ENCODE measurements around the gene KIFC3.

KIFC3 gene

DNA sequence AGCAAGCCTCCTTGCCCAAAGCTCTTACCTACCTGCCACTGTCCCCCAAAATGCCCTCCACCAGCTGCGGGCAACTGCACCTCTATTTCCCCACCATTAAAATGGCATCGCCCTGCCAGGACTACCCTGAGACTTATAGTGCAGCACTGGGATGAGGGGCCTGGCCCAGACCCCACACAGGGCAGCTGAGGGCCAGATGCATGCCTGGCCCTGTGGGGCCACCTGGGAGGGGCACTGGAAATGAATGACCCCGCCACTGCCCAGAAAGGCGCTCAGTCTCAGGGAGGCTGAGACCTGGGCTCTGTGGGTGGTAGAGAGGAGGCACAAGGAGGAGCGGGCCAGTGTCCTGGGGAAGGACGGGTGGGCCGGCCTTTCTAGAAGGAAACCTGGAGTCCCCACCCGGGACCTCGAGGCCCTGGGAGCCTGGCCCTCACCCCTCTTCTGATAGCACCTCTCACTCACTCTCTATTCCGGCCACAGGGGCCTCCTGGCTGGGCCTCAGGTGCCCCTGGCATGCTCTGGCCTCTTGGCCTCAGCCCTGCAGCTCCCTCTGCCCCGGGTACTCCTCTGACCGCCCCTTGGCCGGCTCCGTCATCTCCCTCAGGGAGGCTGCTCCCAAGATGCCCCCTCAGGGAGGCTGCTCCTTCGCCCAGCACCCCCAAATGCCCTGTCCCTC, 39.8 kb downstream of the KIFC3 start:
- DNase-seq: no peak

DNA sequence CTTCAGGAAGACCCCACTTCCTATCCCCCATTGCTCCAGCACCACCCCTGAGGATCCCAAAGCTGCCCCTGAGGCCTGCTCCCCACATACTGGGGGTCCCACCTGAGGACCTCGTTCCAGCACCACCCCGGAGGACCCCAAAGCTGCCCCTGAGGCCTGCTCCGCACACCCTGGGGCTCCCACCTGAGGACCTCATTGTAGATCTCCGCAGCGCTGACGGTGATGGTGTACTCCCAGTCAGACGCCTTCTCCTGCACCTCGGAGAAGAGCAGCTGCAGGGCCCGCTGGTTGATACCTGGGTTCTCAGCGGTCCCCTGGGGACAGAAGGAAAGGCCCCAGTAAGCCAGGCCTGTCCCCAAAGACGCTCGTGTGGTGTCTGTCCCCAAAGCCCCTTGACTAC, 40.3 kb downstream of the KIFC3 start:
- no peak for DNase-seq

DNA sequence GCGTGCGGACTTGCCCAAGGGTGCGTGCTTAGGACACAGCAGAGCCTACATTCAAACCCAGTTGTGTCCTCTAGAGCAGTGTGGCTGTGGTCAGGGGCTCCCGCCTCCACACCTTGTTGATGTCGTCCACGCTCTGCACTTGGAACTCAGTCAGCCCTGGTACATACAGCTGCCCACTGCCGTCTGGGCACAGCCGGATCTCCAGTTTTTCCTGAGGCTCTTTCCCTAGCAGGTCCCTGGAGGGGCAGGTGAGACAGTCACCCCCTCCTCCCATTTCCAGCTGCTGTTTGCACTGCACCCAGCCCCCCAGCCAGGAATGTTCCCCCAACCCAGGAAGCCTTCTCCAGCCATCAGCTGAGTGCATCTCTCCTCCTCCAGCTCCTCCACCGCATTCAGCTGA, 41.0 kb downstream of the KIFC3 start:
- DNase-seq: no peak

DNA sequence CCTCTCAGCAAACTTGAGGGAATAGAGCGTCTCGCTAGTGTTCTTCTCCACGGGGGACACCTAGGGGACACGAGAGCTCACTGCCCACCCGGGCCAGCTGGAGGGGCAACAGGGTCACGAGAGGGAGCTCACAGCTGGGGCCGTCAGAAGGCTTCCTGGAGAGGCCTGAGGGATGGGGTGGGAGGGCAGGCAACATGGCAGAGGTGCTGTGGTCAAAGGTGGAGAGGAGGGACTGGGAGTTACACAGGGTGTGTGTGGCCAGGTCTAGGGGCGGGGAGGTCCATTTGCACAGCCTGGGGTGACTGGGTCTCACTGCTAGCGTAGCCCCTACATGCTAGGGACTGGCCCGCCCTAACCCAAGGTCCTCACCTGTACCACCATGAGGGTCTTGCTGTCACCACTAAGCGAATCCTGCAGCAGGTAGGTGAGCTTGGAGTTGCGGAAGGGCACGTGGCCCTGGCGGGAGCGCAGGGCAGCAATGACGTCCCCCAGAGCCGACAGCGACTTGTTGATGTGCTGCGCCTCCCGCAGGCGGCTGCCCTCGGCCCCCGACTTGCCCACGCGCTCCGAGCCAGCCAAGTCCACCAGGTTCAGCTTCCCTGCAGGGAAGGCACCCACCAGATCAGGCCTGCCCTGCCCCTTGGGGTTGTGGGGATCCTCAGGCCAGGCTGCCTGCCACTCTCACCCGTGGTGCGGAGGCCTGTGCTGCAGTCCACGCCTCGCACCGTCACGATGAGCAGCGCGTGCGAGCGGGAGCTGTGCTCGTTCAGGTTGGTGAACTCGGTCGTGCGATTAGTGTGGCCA, 41.7 kb downstream of the KIFC3 start:
- no peak for DNase-seq

DNA sequence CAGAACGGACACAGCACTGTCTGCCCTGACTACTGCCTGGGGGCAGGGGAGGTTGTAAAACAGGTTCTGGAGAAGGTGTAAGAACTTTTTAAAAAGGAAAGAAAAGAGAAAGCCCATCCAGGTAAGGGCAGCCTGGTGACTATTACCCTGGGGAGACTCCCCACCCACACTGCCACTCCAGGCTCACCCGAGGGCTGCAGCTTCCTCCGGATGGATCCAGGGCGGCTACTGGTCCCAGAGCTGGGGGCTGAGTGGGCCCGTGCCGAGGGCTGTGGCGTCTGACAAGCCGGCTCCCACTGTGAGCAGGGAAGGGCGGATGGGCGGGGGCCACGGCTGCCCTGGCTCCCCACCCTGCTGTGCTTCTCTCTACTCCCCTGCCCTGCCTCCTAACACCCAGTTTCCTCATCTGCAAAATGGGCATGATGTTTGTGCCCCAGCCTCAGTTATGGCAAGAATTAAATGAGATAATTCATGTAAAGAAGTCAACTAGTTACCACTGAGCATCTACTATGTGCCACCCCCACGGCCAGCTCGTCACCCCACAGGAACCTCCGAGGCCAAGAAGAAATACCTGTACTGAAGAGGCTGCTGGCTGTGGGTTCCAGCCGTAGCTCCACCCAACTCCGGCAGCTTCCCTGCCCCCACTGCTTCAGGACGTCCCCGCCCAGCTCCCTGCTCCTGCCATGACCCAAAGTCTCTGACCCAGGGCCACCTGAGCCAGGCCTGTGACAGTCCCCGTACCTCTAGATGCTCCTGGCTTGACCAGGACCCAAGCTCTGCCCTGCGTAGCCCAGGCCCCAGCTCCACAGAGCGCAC, 42.5 kb downstream of the KIFC3 start:
- DNase-seq: no peak

DNA sequence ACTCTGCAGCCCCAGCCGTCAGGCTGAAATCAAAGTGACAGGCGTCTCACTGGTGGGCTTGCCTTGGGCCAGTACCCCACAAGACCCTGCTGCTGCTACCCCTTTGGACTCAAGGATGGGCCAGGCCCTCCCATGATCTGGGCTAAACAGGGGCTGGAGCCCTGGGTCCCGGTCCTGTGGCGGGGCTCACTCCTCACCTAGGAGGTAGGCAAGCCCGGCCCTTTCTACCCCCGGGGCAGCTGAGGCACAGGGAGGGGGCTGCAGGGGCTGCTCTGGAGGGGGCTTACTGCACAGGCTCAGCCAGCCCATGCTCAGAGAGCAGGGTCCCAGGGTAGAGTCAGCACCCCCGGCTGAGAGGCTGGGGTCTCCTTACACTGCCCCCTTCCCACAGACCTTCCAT, 43.2 kb downstream of the KIFC3 start:
- no peak for DNase-seq

DNA sequence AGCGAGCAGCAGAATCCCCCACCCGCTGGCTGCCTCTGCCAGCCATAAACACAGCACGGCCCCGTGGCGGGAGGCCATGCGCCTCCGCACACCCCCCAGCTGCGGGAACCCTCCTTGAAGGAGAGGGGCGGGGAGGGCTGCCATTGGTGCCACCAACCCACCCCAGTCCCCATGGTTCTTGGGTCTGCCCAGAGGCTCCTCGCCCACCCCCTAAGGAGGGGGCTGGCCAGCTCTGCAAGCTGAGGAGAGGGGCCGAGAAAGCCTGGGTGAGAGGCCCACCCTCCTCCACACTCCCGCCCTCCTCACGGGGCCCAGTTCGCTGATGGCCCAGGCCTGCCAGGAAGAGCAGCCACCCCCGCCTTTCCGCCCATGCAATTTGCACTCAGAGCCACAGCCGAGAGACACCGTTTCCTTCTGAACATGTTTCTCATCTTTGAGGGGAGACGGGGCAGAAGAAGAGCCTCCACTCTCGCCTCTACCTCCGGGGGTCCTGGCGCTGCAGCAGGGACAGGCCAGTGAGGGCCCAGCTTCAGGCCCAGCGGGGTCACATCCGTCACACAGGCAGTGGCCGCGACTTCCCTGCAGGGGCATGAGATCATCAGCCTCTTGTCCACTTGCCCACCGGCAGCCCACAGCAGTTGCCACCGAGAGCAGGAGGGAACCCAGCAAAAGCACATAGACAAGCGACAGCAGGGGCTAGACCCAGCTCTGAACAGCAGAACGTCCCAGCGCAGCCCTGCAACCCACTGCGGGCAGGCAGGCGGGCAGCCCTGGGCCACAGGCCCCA, 43.8 kb downstream of the KIFC3 start:
- DNase-seq: no peak

DNA sequence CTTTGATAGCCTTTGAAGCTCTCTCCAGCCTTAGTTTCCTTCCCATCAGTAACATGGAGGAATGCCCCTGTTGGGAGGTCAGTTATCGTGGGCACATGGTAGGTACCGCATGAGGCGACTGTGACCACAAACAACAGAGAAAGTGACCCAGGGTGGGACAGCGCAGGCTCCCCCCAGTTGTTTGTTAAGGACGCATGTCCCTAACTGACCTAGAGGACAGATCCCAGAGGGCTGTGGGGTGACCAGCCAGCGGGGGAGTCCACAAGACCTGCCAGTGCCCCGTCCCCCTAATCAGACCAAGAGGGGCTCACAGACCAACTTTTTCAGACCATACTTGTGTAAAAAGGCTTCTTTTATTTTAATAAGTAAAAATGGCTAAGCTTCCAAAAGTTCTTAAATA, 44.4 kb downstream of the KIFC3 start:
- DNase-seq: no peak

DNA sequence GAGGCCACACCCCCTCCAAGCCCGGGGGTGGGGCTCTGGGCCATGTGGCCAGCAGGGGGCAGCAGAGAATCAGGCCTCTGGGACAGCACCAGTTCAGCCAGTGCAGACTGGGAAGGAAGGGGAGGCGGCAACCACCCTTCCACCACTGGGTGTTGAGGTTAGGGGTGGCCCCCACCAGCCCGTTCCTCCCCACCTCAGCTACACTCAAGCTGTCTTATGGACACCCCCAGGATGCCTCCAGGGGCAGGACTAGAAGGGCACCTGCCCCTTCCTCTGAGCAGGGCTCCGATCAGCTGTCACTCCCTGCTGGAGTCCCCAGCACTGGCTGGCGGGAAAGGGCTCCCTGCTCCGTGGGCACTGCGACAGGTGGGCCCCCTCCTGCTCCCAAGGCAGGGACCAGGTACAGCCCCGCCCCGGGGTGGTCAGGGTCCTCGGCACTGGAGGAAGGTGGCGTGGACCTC, 44.9 kb downstream of the KIFC3 start:
- peak; percentile 94 for DNase-seq

DNA sequence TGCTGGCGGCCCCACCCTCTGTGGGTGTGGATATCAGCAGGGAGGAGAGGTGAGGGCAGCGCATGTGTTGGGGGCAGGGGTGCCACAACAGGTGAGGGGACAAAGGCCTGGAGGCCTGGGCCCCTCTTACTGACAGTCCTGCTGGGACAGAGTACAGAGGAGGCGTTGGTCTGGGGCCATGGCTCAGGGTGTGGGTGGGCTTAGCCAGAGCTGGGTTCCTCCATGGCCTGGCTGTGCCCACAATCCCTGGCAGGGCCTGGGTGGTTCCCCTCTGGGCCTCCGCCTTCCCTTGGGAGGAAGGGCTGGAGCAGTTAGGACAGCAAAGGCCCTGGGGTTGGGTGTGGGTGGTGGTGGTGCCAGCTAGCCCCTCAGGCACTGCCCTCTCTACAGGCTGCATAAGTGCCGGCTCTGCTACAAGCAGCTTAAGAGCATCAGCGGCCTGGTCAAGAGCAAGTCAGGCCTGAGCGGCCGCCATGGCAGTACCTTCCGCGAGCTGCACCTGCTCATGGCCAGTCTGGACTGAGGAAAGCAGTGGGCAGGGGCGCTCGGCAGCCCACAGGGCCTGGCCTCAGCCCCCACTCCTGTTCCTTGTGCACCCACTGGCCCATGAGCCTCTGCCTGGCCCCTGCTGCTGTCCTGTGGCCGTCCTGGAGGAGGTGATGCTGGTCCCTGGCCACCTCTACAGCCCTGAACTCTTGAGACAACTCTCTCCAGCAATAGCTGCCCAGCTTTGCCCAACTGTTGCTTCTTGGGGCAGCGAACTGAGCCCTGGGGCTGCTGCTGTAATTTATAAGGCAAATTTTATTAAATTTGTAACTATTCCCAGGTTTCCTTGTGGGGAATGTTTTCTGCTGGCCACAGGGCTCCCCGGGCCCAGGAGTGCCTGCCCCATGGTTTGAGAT, 45.6 kb downstream of the KIFC3 start:
- DNase-seq: no peak

DNA sequence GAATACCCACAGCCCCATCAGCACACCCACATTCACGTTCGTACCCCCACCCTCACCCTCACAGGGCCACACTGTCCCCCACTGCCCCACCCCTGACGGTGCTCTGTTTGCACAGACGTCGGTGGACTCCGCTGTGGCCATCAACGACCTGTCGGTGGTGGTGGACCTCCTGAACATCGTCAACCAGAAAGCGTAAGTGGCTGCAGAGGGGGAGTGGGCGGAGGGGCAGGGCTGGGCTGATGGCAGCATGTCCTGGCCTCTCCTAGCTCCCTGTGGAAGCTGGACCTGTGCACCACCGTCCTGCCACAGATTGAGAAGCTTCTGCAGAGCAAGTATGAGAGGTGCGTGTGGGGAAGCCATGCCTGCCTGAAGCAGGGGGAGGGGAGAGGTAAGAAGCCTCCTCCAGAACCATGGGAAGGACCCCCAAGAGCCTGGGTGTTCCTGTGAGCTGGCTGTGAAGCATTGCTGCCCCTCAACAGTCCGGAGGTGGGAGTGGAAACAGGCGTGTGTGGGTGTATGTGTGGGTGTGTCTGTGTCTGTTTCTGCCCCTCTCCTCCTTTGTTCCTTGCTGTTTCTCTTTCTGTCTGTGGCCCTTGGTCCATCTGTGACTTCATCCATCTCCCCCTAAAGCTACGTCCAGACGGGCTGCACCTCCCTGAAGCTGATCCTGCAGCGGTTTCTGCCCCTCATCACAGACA, 46.4 kb downstream of the KIFC3 start:
- DNase-seq: no peak

DNA sequence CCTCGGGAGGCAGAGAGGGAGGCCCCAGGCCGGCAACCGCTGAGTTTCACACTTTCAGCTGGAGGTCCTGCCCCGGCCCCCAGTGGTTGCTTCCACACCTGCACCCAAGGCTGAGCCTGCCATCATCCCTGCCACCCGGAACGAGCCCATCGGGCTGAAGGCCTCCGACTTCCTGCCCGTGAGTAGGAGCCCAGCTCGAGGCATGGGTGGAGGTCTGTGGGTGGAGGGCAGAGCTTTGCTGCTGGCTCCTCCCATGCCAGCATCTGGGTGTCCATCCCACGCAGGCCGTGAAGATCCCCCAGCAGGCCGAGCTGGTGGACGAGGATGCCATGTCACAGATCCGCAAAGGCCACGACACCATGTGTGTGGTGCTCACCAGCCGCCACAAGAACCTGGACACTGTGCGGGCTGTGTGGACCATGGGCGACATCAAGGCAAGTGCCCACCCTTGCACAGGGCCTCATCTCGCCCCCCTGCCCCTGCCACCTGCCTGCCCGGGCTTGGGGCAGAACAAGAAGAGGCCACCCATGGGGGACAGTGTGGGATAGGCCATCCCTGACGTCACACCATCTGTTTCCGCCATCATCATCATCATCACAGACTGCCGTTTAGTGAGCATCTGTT, 47.1 kb downstream of the KIFC3 start:
- DNase-seq: no peak

DNA sequence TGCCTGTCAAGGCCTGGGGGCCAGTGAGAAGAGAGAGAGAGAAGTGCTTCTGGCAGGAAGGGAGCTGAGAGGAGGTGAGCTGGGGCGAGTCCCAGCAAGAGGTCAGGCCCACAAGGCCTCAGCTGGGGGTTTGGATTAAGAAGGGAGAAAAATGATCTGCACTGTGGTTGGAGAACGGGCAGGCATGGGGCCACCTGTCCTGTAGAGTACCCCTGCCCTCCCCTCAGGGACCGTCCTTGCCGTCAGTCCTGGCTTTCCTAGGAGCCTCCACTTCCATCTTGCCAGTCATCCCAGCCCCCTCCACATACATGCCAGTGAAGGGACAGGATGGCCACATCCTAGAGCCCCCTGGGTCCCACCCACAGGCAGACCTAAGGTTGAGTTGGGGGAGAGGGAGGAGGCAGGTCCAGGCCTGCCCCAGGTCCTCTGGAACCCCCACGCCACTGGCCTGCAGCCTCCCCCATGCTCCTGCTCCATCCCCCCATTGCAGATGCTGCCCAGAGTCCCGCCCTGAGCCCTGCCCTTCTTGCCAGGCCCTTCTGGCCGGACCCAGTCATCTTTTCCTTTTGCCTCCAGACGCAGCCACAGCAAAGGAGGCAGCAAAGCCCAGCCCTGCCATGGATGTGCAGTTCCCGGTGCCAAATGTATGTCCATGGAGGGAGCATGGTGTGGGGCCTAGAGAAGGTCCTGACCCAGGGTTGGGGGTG, 47.8 kb downstream of the KIFC3 start:
- no peak for DNase-seq

DNA sequence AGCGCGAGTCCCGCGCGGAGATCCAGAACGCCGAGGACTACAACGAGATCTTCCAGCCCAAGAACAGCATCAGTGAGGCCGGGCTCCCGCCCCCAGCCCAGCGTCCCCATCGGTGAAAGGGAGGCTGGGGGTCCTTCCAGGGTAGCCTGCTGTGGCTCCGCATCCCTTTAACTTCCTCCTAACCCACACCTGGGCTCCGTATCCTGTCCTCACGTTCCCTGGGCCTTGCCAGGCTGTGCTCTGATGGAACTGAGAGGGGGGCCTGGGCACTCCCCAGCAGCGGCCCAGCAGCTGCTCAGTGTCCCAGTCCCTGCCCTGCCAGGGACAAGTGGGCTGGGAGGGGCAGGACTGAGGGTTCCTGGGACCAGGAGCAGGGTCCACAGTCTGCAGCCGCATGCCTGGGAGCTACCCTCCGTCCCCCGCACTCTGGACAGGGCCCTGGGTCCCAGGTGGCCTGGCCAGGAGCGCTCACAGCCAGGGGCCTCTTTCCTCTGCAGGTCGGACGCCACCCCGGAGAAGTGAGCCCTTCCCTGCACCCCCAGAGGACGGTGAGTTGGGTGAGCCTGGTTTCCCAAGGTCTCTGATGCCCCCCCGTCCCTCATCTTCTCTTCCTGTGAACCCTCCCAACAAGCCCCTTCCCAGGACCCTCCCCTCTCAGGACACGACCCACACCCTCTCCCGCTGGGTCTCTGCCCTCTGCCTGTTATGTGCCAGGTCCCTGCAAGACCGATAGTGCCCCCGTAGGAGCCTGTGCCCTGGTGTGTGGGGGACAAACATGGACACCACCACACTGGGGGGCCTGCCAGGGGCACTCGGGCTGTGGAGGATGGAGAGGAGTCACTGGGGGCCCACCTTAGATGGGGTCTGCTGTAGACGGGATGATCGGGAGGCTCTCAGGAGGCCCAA, 48.6 kb downstream of the KIFC3 start:
- DNase-seq: no peak

DNA sequence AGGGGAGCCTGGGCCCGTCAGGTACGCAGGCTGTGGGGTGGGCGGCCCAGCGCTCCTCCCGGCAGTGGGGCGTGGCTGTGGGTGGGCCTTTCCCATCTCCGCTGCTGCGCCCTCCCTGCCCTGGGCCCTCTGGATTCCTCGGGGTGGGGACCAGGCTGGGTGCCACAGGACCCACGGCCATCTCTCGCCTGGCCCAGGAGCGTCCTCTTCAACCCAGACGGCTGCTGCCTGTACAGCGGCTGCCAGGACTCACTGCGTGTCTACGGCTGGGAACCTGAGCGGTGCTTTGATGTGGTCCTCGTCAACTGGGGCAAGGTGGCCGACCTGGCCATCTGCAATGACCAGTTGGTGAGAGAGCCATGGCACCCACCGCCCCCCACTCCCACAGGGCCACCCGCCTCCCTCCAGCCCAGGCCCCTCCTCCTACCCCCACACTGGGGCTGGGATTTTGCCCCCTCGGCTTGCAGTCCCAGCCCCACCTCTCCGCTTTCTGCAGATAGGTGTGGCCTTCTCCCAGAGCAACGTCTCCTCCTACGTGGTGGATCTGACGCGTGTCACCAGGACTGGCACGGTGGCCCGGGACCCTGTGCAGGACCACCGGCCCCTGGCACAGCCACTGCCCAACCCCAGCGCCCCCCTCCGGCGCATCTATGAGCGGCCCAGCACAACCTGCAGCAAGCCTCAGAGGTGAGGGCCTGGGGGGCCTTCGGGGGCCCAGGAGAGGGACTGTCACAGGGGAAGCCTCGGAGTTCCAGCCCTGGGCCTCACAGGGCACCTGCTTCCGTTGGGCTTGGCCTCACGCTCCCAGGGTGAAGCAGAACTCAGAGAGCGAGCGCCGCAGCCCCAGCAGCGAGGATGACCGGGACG, 49.5 kb downstream of the KIFC3 start:
- DNase-seq: no peak

DNA sequence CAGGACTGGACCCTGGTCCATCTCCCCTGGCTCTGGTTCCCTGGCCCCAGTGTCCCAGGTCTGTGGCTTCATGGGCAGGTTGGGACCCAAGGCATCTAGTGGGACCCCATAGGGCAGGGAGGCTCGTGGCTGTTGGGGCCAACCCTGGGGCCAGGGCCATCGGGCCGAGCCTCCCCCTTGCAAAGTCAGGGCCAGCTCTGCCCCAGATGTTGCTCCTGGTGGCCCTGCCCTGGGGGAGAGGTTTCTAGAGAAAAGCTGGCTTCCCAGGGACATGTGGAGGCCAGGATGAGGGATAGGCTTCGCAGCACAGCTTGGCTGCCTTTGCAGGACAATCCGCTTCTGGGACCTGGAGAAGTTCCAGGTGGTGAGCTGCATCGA, 50.1 kb downstream of the KIFC3 start:
- no peak for DNase-seq

DNA sequence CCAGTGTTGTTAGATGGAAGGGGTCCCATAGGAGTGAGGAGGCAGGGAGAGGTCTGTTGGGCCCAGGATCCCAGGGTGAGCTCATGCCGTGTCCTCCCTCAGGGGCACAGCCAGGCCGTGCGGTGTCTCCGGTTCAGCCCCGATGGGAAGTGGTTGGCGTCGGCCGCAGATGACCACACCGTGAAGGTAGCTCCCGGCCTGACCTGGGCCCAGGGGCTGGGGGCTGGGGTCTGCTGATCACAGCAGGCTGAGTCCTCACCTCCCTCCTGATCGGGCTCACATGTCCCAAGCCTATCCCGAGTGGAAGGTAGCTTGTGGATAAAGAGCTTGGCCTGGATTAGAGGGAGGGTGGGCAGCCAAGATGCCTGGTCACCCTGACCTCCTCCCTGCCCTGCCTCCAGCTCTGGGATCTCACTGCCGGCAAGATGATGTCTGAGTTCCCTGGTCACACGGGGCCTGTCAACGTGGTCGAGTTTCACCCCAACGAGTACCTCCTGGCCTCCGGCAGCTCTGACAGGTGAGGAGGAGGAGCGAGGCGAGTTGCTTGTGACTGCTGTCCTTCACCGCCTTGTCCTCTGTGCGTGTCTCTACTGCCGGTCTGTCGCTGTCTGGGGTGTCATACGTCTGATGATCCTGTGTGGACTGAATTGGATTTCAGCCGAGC, 50.6 kb downstream of the KIFC3 start:
- DNase-seq: no peak

All from activated CD4-positive, alpha-beta T cell treated with anti-CD3 and anti-CD28 coated beads, Interleukin-2, Interleukin-6, amounts not matched to agents 100 ng/mL and 50 ng/mL, durations not matched to agents 16 hours and 8 hours (primary cell).